ENCODE results near the gene CAMSAP1.

Gene CAMSAP1

DNA sequence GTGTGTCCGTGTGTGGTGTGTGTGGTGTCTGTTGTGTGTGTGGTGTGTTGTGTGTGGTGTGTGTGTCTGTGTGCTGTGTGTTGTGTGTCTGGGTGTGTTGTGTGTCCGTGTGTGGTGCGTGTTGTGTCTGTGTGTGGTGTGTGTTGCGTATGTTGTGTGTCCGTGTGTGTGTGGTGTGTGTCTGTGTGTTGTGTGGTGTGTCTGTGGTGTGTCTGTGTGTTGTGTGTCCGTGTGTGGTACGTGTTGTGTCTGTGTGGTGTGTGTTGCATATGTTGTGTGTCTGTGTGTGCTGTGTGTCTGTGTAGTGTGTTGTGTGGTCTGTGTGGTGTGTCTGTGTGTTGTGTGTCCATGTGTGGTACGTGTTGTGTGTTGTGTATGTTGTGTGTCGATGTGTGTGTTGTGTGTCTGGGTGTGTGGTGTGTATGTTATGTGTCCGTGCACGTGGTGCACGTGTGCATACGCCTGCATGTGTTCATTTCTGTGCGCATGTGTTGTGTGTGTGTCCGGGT lies 133.1 kb downstream of the CAMSAP1 start:
- no peak for DNase-seq (ENCODE audit: low read depth)

DNA sequence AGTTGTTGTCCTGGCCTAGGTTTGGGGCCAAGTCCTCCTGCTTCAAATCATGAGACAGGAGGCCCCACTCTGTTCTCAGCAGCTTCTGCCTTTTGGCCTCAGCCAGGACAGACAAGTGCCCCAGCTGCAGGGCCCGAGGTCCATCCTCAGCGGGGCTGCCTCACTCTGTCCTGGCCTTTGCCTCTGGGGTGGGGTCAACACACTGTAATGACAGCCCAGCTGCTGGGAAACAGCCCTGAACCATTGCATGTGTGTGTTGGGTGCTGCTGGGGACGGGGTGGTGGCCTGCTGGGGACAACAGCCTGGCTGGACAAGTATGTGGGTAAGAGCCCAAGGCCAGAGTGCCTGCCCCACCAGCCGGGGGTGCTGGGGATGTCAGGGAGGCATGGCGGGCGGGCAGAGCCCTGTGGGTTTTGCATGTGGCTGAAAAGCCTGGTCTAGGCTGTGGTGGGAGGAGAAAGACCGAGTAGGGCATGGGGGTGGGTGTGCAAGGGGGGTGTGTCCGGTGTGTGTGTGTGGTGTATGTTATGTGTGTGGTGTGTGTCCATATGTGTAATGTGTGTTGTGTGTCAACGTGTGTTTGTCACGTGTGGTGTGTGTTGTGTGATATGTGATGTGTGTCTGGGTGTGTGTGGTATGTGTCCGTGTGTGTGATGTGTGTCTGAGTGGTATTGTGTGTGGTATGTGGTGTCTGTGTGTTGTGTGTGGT lies 133.7 kb downstream of the CAMSAP1 start:
- DNase-seq (ENCODE audit: low read depth): no peak

DNA sequence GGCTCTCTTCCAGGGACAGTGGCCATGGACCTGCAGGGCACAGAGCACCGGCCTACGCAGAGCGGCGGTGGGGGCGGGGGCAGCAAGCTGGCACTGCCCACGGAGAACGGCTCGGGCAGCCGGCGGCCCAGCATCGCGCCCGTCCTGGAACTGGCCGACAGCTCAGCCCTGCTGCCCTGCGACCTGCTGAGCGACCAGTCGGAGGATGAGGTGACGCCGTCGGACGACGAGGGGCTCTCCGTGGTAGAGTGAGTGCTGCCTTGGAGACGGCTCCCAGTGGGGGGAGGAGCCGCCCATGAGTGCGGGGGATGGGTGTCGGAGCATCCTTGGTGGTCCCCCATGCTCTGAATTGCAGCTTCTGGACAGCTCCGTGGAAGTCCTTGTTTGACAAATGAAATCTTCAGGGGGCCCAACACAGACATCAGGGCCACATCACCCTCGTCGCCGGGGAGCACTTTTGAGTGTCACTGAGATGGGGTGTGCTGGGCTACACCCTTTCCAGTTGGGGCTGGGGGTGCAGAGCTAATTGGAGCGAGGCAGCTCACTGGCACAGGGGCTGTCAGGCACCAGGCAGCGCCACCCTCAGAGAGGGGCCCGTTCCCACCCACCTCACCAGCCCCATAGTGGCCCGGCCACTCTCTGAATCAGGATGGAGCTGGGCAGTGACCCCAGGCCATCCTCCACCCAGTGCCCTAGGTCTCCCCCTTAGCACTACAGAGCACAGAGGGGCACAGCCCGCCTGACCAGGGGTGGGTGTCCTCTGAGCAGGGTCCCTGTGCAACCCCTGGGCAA lies 134.4 kb downstream of the CAMSAP1 start:
- no peak for DNase-seq (ENCODE audit: low read depth)

DNA sequence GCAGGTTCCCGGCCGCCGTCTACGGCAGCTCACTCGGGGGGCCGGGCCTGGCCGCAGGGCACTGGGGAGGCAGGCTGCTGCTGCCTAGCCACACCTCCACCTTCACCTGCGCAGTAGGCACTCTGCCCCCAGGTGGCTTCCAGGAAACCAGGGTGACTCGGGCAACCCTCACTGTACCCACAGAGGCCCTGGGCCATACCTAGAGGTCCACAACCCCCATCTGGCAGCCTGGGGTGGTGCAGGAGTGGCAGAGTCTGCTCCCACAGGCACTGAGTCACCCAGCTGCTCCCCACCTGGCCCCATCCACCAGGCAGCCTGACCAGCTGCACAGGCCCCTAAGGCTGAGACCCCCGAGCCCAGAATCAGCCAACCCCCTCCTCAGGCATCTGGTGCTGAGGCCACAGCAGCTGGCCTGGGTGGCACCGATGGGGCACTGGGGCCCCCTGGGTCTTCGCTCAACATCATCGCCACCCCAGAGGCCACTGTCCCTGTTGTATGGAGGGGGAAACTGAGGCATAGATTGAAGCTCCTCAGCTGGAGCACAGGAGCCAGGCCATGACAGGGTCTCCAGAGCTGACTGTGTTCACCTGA lies 135.2 kb downstream of the CAMSAP1 start:
- no peak for DNase-seq (ENCODE audit: low read depth)

DNA sequence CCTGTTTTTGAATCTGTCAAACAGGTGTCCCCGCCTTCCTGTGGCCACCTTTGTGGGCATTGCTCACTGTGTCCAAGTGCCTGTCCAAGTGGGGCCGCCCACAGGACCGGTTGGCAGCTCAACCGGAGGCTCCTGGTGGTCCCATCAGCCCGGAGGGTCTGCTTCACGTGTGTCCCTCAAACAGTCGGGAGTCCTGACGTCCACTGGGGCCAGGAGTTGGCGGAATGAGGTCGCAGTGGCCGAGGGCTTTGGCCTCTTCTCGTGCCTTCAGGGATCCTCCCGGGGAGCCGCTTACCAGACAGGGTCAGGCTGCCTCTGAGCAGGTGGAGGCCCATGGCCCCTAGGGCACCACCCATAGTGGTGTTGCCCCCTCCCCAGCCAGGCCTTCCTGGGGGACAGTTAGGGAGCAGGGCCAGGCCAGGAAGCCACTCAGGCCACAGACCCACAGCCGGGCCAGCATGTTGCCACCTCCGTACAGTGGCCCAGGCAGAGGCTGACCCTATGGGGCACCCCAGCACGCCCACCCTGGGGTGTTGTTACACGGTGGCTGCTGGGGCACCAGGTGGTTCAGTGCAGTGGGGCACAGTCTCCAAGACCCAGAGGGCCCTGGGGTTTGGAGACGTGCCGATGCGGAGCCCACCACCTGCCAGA lies 135.8 kb downstream of the CAMSAP1 start:
- no peak for DNase-seq (ENCODE audit: low read depth)

DNA sequence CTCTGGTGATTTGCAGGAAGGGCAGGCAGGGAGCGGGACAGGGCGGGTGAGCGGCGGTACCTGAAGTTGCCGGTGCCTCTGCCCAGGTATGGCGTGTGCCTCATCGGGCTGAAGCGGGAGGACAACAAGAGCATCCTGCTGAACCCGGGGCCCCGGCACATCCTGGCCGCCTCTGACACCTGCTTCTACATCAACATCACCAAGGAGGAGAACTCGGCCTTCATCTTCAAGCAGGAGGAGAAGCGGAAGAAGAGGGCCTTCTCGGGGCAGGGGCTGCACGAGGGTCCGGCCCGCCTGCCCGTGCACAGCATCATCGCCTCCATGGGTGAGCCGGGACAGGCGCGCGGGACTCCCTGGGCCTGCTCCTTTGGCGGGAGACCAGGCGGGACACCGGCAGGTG lies 136.6 kb downstream of the CAMSAP1 start:
- DNase-seq (ENCODE audit: low read depth): no peak

DNA sequence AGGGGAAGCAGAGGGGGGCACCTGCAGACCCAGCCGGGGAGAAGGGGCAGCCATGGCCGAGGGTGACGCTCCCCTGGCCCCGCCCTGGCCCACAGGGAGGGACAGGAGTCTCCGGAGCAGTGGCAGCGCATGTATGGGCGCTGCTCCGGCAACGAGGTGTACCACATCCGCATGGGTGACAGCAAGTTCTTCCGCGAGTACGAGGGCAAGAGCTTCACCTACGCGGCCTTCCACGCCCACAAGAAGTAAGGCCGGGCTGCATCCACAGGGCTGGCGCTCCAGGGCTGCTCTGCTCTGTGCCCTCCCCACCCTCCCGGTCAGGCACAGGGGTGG lies 137.2 kb downstream of the CAMSAP1 start:
- no peak for DNase-seq (ENCODE audit: low read depth)

DNA sequence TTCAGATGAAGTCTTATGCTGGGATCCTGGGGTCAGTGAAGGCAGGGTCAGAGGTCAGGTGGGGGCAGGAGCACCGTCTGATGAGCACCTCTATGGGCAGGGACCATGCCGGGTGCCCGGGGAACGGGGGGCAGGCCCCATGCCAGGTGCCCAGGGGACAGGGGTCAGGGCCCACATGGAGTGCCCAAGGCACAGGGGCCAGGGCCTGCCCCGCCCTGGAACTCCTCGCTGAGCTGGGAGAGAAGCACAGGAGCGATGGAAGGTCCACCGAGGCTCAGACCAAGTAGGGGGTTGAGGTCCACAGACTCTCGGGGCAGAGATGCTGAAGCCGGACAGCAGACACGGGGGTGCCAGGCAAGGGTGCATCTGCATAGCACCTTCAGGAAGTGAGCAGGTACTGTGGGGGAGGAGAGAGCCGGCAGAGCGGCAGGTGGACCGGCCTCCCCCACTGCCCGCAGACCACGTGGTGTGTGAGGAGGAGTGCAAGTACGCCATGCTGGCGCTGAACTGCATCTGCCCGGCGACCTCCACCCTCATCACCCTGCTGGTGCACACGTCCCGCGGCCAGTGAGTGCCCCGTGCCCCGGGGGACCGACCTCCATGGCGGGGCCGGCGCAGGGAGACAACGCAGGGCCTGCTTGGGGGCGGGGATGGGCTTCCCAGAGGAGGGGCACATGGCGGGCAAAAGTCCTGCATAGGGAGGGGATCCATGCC lies 137.7 kb downstream of the CAMSAP1 start:
- DNase-seq (ENCODE audit: low read depth): no peak

DNA sequence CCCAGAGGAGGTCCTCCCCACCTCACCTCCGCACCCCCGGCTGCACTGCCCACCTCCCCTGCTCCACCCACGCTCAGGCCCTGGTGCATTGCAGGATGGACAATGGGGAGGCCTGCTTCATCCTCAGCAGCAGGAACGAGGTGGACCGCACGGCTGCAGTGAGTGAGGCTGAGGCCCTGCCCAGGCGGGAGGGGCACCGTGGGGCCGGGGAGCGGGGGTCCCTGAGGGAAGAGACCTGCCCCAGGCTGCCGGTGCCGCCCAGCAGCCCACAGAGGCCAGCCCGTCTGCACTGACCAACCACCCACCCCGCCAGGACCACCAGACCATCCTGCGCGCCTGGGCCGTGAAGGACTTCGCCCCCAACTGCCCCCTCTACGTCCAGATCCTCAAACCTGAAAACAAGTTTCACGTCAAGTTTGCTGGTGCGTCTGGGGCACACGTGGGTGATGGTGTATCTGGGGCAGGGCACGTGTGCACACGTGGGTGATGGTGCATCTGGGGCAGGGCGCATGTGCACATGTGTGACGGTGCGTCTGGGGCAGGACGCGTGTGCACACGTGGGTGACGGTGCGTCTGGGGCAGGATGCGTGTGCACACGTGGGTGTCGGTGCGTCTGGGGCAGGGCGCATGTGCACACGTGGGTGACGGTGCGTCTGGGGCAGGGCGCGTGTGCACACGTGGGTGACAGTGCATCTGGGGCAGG lies 138.7 kb downstream of the CAMSAP1 start:
- DNase-seq (ENCODE audit: low read depth): no peak

DNA sequence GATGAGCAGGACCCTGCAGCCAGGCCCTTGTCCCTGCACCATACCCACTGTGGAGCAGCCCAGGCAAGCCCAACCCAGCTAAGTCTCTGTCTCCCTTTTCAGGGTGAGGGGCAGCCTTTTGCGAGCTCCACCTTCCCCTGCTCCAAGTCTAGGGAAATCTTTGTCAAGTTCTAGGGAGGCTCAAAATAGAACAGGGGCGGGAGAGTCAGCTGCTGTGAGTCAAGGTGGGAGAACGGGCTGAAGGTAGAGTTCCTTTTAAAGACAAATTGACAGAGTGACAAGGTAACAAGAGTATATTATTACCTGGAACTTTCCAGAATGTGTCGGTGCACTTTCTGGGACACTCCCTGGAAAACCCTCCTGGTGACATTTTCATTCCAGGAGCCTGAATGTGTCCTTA lies 140.6 kb downstream of the CAMSAP1 start:
- no peak for DNase-seq (ENCODE audit: low read depth)

DNA sequence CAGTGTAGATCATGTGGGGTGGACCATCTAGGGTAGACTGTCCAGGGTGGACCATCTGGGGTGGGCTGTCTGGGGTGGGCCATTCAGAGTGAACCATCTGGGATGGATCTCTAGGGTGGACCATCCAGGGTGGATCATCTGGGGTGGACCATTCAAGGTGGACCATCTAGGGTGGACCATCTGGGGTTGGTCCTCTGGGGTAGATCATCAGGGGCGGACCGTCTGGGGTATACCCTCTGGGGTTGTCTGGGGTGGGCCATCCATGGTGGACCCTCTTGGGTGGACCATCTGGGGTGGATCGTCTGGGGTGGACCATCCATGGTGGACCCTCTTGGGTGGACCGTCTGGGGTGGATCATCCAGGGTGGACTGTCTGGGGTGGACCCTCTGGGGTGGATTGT lies 141.1 kb downstream of the CAMSAP1 start:
- DNase-seq (ENCODE audit: low read depth): no peak

DNA sequence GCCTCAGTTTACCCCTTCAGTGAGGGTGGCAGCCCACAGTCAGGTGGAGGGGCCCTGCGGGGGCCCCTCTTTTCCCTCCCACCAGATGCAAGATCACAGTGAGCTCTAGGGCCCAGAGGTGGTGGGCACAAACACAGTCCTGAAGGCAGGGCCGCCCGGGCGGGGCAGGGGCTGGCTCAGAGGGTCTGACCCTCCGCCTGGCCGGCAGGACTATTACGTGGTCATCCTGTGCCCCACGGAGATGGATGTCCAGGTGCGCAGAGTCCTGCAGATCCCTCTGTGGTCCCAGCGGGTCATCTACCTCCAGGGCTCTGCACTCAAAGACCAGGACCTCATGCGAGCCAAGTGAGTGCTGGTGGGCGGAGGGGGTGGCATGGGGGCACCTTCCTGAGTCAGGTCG lies 141.9 kb downstream of the CAMSAP1 start:
- no peak for DNase-seq (ENCODE audit: low read depth)

DNA sequence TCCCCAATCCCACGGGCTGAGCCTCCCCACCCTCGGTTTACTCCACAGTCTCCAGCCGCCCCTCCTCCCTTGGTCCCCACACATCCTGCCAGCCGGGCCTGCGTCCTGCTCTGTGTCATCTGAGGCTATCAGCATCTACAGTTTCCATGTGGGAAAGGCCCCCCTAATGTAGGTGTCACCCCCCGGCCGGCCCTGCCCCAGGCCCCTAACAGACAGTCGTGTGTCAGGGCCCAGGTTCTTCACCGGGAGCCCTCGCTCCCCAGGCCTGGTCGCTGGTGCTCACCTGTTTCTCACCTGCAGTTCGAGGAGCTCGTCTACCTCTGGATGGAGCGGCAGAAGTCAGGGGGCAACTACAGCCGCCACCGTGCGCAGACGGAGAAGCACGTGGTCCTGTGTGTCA lies 142.6 kb downstream of the CAMSAP1 start:
- no peak for DNase-seq (ENCODE audit: low read depth)

DNA sequence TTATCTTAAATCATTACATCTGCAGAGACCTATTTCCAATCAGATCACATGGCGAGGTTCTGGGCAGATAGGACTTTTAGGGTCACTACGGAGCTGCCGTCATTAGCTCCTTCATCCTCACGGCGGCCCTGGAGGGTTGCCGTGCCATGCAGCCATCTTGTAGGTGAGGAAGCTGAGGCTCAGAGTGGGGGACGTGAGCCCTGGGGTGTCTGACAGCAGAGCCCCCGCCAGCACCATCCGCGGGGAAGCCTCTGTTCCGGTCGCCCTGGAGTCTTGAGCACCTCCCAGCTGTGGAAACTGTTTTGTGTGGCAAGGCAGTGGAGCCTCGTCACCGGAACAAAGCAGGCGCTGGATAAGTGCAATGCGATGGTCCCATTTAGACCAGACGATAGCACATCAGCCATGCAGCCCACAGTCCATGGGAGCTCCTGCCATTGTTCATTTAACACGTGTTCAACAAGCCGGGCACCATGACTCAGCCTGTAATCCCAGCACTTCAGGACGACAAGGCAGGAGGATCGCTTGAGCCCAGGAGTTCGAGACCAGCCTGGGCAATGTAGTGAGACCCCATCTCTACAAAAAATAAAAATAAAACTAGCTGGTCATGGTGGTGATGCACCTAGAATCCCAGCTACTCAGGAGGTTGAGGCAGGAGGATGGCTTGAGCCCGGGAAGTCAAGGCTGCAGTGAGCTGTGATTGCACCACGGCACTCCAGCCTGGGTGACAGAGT lies 143.5 kb downstream of the CAMSAP1 start:
- DNase-seq (ENCODE audit: low read depth): no peak

DNA sequence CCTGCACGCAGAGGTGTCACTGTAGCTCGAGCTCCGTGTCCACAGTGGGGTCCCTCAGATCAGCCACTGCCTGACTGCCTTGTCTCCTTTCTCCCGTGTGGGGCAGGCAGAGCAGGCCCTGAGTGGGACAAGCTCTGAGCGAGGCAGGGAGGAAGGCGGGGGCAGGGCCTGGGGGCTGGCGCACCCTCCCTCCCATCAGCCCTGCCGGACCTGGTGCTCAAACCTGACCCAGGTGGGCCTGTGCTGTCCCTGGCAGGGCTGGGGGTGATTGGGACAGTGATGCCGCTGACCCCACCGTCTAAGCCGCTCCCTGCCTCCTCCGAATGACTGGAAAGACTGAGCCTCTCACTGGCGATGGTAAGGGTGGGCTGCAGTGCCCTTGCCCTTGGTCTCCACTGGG lies 144.4 kb downstream of the CAMSAP1 start:
- no peak for DNase-seq (ENCODE audit: low read depth)

DNA sequence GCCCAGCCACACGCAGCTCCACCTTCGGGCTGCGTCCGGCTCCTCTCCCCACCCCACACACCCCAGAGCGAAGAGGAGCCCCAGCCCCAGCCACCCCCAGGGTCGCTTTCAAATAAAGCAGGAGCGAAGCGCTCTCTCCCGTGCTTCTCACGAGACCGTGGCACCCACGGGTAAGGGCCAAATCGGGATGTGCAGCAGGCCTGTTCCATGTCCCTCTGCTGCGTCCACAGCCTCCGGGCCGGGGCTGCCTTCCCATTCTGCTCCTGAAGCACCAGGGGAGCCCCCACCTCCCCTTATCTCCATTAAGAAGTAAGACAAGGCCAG lies 145.5 kb downstream of the CAMSAP1 start:
- DNase-seq (ENCODE audit: low read depth): no peak

DNA sequence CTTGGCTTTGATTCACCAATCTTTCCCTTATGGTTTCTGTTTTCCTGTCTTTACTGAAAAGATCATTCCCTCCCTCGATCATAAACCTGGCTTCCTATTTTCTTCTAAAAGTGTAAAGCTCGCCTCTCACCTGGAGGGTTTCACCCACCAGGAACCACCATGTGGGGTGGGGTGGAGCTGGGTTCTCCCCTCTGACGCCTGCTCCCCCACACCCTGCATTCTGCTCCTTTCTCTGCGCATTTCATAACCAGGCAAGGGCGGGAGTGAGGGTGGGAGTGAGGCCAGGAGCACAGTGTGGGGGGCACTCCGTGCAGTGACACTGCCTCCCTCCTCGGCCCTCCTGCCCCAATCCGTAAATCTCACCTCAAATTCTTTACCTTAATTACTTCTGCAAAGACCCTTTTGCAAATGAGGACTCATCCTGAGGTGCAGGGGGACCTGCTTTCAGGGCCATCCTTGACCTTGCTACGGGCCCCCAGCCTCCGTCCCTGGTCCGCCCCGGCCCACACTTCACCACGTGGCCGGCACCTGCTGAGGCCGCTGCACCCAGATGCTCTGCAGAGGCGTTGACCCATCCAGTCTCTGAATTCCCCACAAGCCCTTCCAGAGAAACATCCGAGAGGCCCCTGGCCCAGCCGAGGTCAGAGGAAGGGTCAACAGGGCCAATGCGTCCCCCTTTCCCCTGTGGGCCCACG lies 146.0 kb downstream of the CAMSAP1 start:
- no peak for DNase-seq (ENCODE audit: low read depth)

DNA sequence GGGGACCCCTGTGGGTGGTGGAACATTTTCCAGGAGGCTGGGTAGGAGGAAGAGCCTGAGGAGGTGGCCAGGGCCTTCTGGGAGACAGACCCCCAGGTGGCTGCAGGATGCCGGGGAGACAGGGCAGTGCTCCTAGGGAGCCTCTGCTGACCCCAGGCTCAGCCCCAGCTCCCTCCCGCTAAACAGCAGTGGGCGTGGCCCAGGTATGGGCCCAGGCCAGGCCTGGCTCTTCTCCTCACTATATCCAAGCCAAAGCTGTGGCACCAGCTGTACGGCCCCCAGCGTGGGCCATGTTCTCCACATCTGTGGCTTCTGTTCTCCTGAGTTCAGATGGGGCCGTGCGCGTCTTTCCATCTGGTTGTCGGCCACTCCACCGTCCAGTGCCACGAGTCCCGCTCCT lies 146.9 kb downstream of the CAMSAP1 start:
- DNase-seq (ENCODE audit: low read depth): no peak

DNA sequence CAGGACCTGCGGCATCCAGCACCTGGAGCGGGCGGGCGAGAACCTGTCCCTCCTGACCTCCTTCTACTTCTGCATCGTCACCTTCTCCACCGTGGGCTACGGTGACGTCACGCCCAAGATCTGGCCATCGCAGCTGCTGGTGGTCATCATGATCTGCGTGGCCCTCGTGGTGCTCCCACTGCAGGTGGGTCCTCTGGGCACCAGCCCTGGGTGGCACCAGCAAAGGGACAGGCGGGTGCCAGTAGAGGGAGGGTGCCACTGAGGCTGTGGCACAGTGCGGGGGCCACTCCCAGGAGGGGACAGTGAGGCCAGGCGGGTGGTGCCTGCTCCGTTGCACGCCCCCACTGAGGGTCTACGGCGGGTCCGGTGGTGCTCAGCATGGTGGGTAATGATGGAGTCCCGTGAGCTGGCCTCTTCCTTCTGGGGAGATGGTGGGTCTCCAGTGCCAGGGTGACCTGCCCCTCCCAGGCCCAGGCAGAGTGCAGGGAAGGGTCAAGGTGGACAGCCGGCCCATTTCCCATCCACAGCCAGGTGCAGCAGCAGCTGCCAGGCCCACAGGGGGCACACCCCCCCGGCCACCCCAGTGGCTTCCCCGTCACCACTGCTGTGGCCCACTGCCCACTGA lies 147.6 kb downstream of the CAMSAP1 start:
- no peak for DNase-seq (ENCODE audit: low read depth)

DNA sequence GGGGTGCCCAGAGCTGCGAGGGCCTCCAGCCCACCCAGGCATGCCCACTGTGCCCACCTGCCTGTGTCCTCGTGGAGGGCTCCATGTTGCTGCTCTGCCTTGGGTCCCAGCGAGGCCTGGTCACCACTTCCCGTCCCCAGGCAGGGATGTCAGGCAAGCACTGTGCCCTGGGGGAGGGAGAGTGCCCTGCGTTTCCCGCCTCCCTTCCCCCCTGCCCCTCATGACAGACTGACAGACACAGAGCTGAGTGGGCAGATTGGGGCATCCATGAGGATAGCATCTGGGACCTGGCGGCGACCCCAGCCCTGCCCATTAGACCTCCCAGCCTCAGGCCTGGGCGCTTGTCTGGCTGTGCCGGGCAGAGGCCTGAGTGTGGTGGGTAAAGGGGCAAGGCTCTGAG lies 148.5 kb downstream of the CAMSAP1 start:
- no peak for DNase-seq (ENCODE audit: low read depth)

All from stimulated activated CD8-positive, alpha-beta memory T cell treated with anti-CD3 and anti-CD28 coated beads, Interleukin-15, amount 100 ng/mL, for 24 hours (primary cell).